22Rv1 (cell line): Measurements from ENCODE around the gene ALDOA.

Experiments
- CTCF ChIP-seq: fragments of 450-650 bp; IDR thresholded peaks from 2 replicates; pipeline ENCODE4 v1.5.1; 2017; ENCODE audit warnings: mild to moderate bottlenecking
- ZFX ChIP-seq: fragments of 450-650 bp; IDR thresholded peaks from 2 replicates; pipeline ENCODE4 v1.6.1; 2017; ENCODE audit warnings: antibody characterized with exemption, borderline replicate concordance

GRCh38 chr16:30119428-30119827 is 53.9 kb downstream of the ALDOA start:
- TF ChIP-seq CTCF, result no peak
- TF ChIP-seq ZFX, result no peak
